HG03439 (cell line): Measurements from ENCODE around the gene TBCD.

Experiments
- ATAC-seq: cut with Tn5 transposase; IDR thresholded peaks from one replicate; pipeline ENCODE4 v1.9.1; 2021; ENCODE audit warnings: mild to moderate bottlenecking, moderate library complexity; ENCODE audit not compliant: unreplicated experiment

The TBCD gene

GRCh38 chr17:82932518-82933310, 180.8 kb downstream of the TBCD start:
- ATAC-seq, result no peak

GRCh38 chr17:82933911-82934310, 182.0 kb downstream of the TBCD start:
- ATAC-seq, result no peak

GRCh38 chr17:82935966-82936767, 184.3 kb downstream of the TBCD start:
- no peak for ATAC-seq

- ATAC-seq, result no peak
Observed at GRCh38 chr17:82936768-82937171, 184.9 kb downstream of the TBCD start.

GRCh38 chr17:82937411-82938371, 185.8 kb downstream of the TBCD start:
- no peak for ATAC-seq

- no peak for ATAC-seq
Observed at GRCh38 chr17:82938486-82938872, 186.6 kb downstream of the TBCD start.

GRCh38 chr17:82938873-82939620, 187.2 kb downstream of the TBCD start:
- ATAC-seq, result no peak

GRCh38 chr17:82939621-82940135, 187.8 kb downstream of the TBCD start:
- ATAC-seq, result no peak

- ATAC-seq, result no peak
Observed at GRCh38 chr17:82940226-82941020, 188.6 kb downstream of the TBCD start.

- ATAC-seq, result no peak
Observed at GRCh38 chr17:82941021-82942001, 189.4 kb downstream of the TBCD start.

GRCh38 chr17:82942166-82943130, 190.6 kb downstream of the TBCD start:
- ATAC-seq, result no peak

- no peak for ATAC-seq
Observed at GRCh38 chr17:82943339-82943738, 191.5 kb downstream of the TBCD start.

GRCh38 chr17:82943751-82944150, 191.9 kb downstream of the TBCD start:
- no peak for ATAC-seq

- no peak for ATAC-seq
Observed at GRCh38 chr17:82944990-82945389, 193.1 kb downstream of the TBCD start.

- ATAC-seq, result no peak
Observed at GRCh38 chr17:82946081-82946480, 194.2 kb downstream of the TBCD start.

- ATAC-seq, result no peak
Observed at GRCh38 chr17:82947051-82947991, 195.5 kb downstream of the TBCD start.
